Fibroblast of lung (primary cell): ENCODE data around the gene SLC6A19. TPM values are rescaled to one million over a fixed set of nuclear protein-coding genes. Genes with fewer than 3 reads are reported as not detected.

ENCODE experiments used
- DNase-seq, 2 donors: peaks; one replicate each; pipeline versions ENCODE4 v3.0.0 to v3.0.0-alpha.2; 2010; ENCODE audit warnings: low read depth in 2 of 2
- H2AFZ ChIP-seq: 2 replicates; pipeline ENCODE4 v1.5.1; 2012; ENCODE audit warnings: low read length, control low read depth, inconsistent platforms
- H3K27ac ChIP-seq: 2 replicates; pipeline ENCODE4 v1.5.1; 2011; ENCODE audit warnings: low read length, control low read depth; ENCODE audit not compliant: insufficient read depth
- H3K27me3 ChIP-seq: 2 replicates; pipeline ENCODE4 v1.5.1; 2011; ENCODE audit warnings: mild to moderate bottlenecking, low read length; ENCODE audit not compliant: control insufficient read depth, insufficient read depth
- H3K36me3 ChIP-seq: 2 replicates; pipeline ENCODE4 v1.5.1; 2011; ENCODE audit warnings: low read length; ENCODE audit not compliant: control insufficient read depth, insufficient read depth
- H3K4me1 ChIP-seq: 2 replicates; pipeline ENCODE4 v1.5.1; 2011; ENCODE audit warnings: low read length; ENCODE audit not compliant: control insufficient read depth, insufficient read depth; ENCODE audit errors: extremely low read depth
- H3K4me2 ChIP-seq: 2 replicates; pipeline ENCODE4 v1.5.1; 2011; ENCODE audit warnings: low read length, control low read depth; ENCODE audit not compliant: insufficient read depth; ENCODE audit errors: extremely low read depth
- H3K4me3 ChIP-seq, 4 experiments: fragments of 200-600 bp in 1 of 4; sonication (generic) in 1 of 4; replicated peaks in 1 of 4; 2 replicates each; pipeline ENCODE4 v1.5.1; 2011 to 2016; ENCODE audit warnings: low read length in 4 of 4, low read depth in 3 of 4, mild to moderate bottlenecking in 3 of 4, control low read depth in 2 of 4, inconsistent platforms in 1 of 4, mixed read lengths in 1 of 4; ENCODE audit not compliant: insufficient read depth in 1 of 4; ENCODE audit errors: control extremely low read depth in 1 of 4
- H3K79me2 ChIP-seq: 2 replicates; pipeline ENCODE4 v1.5.1; 2012; ENCODE audit warnings: mild to moderate bottlenecking, low read length, inconsistent platforms; ENCODE audit not compliant: control insufficient read depth, insufficient read depth
- H3K9ac ChIP-seq: 2 replicates; pipeline ENCODE4 v1.5.1; 2011; ENCODE audit warnings: mild to moderate bottlenecking, low read length, control low read depth; ENCODE audit not compliant: insufficient read depth
- H3K9me3 ChIP-seq: 2 replicates; pipeline ENCODE4 v1.5.1; 2012; ENCODE audit warnings: low read depth, low read length; ENCODE audit not compliant: control insufficient read depth, insufficient read depth
- H4K20me1 ChIP-seq: 2 replicates; pipeline ENCODE4 v1.5.1; 2011; ENCODE audit warnings: low read length; ENCODE audit not compliant: control insufficient read depth, insufficient read depth; ENCODE audit errors: extremely low read depth
- EZH2 ChIP-seq: IDR thresholded peaks from 2 replicates; pipeline ENCODE4 v1.5.1; 2012; ENCODE audit warnings: low read length, control low read depth, mild to moderate bottlenecking; ENCODE audit errors: missing control alignments
- polyA plus RNA-seq, 2 donors: library from polyadenylated mRNA; depleted of rRNA in 1 of 2; stranded (reverse) in 1 of 2; unstranded in 1 of 2; fragments of >200 nt; gene quantifications; 2 replicates each; pipeline ENCODE4 v1.2.1, GENCODE V29; 2011 to 2012; ENCODE audit warnings: missing spikeins in 1 of 2
- total RNA-seq: library from RNA; depleted of rRNA; stranded (reverse); fragments of >200 nt; gene quantifications from 2 replicates; pipeline ENCODE4 v1.2.1, GENCODE V29; 2014
- TF ChIP-seq, protein P1 (sequence below), 2 donors: IDR thresholded peaks in 1 of 2; conservative IDR thresholded peaks in 1 of 2; 1 replicate in 1 of 2; 2 replicates in 1 of 2; pipeline ENCODE4 v1.5.1; 2011 to 2012; ENCODE audit warnings: low read length in 2 of 2, control low read depth in 1 of 2, inconsistent platforms in 1 of 2, low read depth in 1 of 2, mild to moderate bottlenecking in 1 of 2

SLC6A19 gene
- total and polyA plus RNA-seq, 2 donors (not counting 1 experiment from before 2014, with no cell fraction given), result not detected

DNA sequence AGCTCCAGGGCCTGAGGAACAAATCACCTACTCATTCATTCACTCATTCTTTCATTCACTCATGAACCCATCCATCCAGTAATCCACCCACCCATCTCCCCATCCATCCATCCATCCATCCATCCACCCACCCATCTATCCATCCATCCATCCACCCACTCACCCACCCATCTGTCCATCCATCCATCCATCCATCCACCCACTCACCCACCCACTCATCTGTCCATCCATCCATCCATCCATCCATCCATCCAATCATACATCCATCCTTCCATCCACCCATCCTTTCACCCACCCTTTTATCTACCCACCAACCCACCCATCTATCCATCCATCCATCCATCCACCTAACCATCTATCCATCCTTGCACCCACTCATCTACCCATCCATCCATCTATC, 35.5 kb upstream of the SLC6A19 start:
- no peaks in the 10 kb centered on the region for H3K79me2 ChIP-seq
- TF ChIP-seq, protein P1, sequence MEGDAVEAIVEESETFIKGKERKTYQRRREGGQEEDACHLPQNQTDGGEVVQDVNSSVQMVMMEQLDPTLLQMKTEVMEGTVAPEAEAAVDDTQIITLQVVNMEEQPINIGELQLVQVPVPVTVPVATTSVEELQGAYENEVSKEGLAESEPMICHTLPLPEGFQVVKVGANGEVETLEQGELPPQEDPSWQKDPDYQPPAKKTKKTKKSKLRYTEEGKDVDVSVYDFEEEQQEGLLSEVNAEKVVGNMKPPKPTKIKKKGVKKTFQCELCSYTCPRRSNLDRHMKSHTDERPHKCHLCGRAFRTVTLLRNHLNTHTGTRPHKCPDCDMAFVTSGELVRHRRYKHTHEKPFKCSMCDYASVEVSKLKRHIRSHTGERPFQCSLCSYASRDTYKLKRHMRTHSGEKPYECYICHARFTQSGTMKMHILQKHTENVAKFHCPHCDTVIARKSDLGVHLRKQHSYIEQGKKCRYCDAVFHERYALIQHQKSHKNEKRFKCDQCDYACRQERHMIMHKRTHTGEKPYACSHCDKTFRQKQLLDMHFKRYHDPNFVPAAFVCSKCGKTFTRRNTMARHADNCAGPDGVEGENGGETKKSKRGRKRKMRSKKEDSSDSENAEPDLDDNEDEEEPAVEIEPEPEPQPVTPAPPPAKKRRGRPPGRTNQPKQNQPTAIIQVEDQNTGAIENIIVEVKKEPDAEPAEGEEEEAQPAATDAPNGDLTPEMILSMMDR (conservative IDR thresholded peaks at IDR 0.05 in 1 of 2, IDR thresholded peaks at IDR 0.05 in 1 of 2; ENCODE audit: low read depth in 1 of 2, low read length in 2 of 2), result no peak
- no peak for TF ChIP-seq EZH2
- no peak overlapping the region for H2AFZ ChIP-seq
- no peaks in the 10 kb centered on the region for H3K27me3 ChIP-seq
- H3K27ac ChIP-seq, result no peak overlapping the region
- no peak overlapping the region for H3K4me2 ChIP-seq
- no peaks in the 10 kb centered on the region for H3K4me1 ChIP-seq
- H3K36me3 ChIP-seq, result no peaks in the 10 kb centered on the region
- H3K9me3 ChIP-seq, result no peaks in the 10 kb centered on the region
- H4K20me1 ChIP-seq, result no peaks in the 10 kb centered on the region
- H3K9ac ChIP-seq, result no peak overlapping the region
- DNase-seq, result no peak
- no peak overlapping the region for H3K4me3 ChIP-seq

DNA sequence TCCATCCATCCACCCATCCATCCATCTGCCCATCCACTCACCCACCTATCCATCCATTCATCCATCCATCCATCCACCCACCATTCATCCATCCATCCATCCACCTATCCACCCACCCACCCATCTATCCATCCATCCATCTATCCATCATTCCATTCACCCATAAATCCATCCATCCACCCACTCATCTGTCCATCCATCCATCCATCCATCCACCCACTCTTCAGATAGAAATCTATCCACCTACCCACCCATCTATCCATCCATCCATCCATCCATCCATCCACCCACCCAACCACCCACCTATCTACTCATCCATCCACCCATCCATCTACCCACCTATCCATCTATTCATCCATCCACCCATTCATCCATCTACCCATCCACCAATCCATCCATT, 35.0 kb upstream of the SLC6A19 start:
- Histone ChIP-seq H3K27ac (no peak overlapping the region), H3K4me3 (no peak overlapping the region), H3K9me3 (no peaks in the 10 kb centered on the region), H3K27me3 (no peaks in the 10 kb centered on the region), H4K20me1 (no peaks in the 10 kb centered on the region), H2AFZ (no peak overlapping the region), H3K36me3 (no peaks in the 10 kb centered on the region), H3K4me2 (no peak overlapping the region), H3K9ac (no peak overlapping the region), H3K79me2 (no peaks in the 10 kb centered on the region), H3K4me1 (no peaks in the 10 kb centered on the region)
- DNase-seq, result no peak
- TF ChIP-seq EZH2, result no peak
- TF ChIP-seq, protein P1 (conservative IDR thresholded peaks at IDR 0.05 in 1 of 2, IDR thresholded peaks at IDR 0.05 in 1 of 2; ENCODE audit: low read depth in 1 of 2, low read length in 2 of 2), result no peak

DNA sequence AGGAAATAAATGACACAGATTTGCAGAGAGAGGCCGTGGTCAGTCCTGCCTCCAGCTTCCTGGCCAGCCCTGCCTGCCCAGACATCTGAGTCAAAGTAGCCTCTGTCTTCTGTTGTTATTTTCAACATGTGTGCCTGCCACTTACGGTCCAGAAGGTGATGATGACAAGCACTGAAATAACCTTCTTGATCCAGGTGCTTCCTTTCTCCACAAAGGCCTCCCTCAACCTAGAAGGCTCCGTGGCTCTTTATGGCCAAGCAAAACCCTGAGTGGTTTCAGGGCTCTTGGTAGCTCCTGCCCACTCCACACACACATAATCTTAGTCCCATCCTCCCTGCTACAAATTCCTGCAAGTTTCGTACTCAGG, 34.1 kb upstream of the SLC6A19 start:
- Histone ChIP-seq H3K36me3 (no peaks in the 10 kb centered on the region), H3K27ac (no peak overlapping the region), H3K9me3 (no peaks in the 10 kb centered on the region), H3K27me3 (no peaks in the 10 kb centered on the region), H3K4me2 (no peak overlapping the region), H4K20me1 (no peaks in the 10 kb centered on the region), H3K4me1 (no peaks in the 10 kb centered on the region), H3K9ac (no peak overlapping the region), H3K79me2 (no peaks in the 10 kb centered on the region), H3K4me3 (no peak overlapping the region), H2AFZ (no peak overlapping the region)
- no peak for DNase-seq
- TF ChIP-seq EZH2, result no peak
- TF ChIP-seq, protein P1 (conservative IDR thresholded peaks at IDR 0.05 in 1 of 2, IDR thresholded peaks at IDR 0.05 in 1 of 2; ENCODE audit: low read depth in 1 of 2, low read length in 2 of 2), result no peak
